Measurements from ENCODE around the gene PRELID3B. TPM values are rescaled to one million over a fixed set of nuclear protein-coding genes. Genes with fewer than 3 reads are reported as not detected.

PRELID3B gene
- total RNA-seq, 1 experiment from 2014 or later = 29.5 TPM

DNA sequence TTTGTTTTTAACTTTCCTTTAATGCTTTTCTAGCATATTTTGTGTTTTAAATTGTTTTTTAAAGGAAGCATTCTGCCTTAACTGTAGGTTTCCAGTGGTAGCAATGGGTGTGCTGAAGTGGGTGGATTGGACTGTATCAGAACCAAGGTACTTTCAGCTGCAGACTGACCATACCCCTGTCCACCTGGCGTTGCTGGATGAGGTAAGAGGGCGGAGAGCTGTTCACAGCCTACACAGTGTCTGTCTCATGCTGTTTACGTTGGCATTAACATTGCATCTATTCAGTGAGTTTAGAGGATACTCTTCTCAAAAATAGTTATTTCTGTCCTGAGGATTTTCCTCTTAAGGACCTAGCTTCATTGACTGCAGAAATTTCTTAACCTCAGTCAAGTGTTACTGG is 49.7 kb downstream of the PRELID3B start:
- H3K27me3 ChIP-seq (ENCODE audit: control insufficient read depth, insufficient read depth, low read length) = no peaks in the 10 kb centered on the region
- peaks cover 52% of the 10 kb centered on the region for H3K36me3 ChIP-seq (replicated peaks; ENCODE audit: control insufficient read depth, insufficient read depth, low read length)
- no peak overlapping the region for H3K4me3 ChIP-seq (ENCODE audit: insufficient read depth, low read depth, low read length)
- DNase-seq = no peak

DNA sequence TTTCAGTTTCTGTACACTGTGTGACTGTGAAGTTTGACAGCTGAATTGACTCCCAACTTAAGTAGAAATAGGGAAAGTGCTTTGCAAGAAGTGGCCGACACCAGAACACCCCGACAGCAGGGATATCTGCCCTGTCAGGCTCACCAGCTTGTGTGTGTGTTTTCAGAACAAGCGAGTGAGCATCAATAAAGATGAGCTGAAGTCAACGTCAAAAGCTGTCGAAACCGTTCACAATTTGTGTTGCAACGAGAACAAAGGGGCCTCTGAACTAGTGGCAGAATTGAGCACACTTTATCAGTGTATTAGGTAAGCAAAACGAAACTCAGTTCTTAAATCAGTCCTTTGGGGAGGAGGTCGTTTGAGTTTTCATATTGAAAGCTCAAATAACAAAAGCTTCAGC is 50.9 kb downstream of the PRELID3B start:
- no peak for DNase-seq
- no peaks in the 10 kb centered on the region for H3K27me3 ChIP-seq (ENCODE audit: control insufficient read depth, insufficient read depth, low read length)
- H3K4me3 ChIP-seq (ENCODE audit: insufficient read depth, low read depth, low read length) = no peak overlapping the region
- peaks cover 60% of the 10 kb centered on the region for H3K36me3 ChIP-seq (replicated peaks; ENCODE audit: control insufficient read depth, insufficient read depth, low read length)

DNA sequence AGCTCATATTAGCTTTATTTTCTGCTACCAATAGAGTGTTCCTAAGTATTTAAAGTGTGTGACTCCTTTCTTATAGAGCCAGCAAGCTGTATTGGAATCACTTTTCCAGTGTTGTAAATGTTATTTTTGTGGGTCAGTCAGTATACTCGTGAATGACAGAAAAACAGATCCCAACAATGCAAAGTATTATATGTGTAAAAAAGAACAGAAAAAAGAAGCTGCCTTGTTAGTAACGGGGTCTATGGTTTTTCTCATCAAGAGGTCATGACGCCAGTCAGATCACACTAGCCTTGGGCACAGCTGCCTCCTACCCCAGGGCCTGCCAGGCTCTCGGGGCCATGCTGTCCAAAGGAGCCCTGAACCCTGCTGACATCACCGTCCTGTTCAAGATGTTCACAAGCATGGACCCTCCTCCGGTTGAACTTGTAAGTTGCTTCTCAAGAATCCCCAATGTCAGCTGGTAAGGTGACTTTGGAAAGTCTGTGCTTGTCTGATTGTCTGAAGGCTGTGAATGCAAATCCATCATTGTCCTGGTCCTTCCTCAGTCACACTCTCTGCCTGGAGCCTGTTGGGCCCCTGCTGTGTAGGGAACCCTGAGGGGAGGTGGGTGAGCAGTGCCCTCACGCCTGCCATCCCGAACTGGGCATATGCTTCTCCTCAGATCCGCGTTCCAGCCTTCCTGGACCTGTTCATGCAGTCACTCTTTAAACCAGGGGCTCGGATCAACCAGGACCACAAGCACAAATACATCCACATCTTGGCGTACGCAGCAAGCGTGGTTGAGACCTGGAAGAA is 51.7 kb downstream of the PRELID3B start:
- no peak for DNase-seq
- Histone ChIP-seq H3K27me3 (ENCODE audit: control insufficient read depth, insufficient read depth, low read length) (no peaks in the 10 kb centered on the region), H3K4me3 (ENCODE audit: insufficient read depth, low read depth, low read length) (no peak overlapping the region), H3K36me3 (replicated peaks; ENCODE audit: control insufficient read depth, insufficient read depth, low read length) (peaks cover 66% of the 10 kb centered on the region)

DNA sequence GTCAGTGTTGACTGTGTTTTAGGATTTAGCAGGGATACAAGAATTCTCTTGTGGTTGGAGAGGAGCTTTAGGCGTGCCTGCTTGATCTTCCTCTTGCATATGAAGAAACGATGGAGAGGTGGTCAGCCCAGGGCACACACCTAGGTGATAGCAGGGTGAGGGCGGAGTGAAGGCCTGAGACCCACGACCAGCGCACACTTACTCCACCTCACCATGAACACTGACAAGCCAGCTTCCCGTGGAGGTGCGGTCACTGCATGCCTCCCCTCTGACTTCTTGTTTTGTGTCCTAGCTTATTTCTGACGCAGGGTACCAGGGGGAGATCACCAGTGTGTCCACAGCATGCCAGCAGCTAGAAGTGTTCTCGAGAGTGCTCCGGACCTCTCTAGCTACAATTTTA is 53.4 kb downstream of the PRELID3B start:
- peaks cover 55% of the 10 kb centered on the region for H3K36me3 ChIP-seq (replicated peaks; ENCODE audit: control insufficient read depth, insufficient read depth, low read length)
- DNase-seq = no peak
- H3K27me3 ChIP-seq (ENCODE audit: control insufficient read depth, insufficient read depth, low read length) = no peaks in the 10 kb centered on the region
- no peak overlapping the region for H3K4me3 ChIP-seq (ENCODE audit: insufficient read depth, low read depth, low read length)

DNA sequence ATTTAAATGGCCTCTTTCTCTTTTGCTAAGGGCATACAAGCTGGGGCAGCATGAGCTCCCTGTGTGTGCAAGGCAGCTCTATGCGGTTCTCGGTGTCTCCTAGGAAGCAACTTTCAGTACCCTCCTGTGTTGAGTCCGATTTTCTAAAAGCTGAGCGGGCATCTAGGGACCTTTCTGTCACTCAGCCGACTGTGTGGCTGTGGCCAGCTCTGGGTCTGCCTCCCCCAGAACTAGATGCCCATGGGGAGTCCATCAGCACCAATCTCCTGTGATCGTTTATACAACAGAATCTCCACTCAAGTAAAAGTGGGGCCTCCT is 54.1 kb downstream of the PRELID3B start:
- Histone ChIP-seq H3K36me3 (replicated peaks; ENCODE audit: control insufficient read depth, insufficient read depth, low read length) (peaks cover 52% of the 10 kb centered on the region), H3K27me3 (ENCODE audit: control insufficient read depth, insufficient read depth, low read length) (no peaks in the 10 kb centered on the region), H3K4me3 (ENCODE audit: insufficient read depth, low read depth, low read length) (no peak overlapping the region)
- no peak for DNase-seq

DNA sequence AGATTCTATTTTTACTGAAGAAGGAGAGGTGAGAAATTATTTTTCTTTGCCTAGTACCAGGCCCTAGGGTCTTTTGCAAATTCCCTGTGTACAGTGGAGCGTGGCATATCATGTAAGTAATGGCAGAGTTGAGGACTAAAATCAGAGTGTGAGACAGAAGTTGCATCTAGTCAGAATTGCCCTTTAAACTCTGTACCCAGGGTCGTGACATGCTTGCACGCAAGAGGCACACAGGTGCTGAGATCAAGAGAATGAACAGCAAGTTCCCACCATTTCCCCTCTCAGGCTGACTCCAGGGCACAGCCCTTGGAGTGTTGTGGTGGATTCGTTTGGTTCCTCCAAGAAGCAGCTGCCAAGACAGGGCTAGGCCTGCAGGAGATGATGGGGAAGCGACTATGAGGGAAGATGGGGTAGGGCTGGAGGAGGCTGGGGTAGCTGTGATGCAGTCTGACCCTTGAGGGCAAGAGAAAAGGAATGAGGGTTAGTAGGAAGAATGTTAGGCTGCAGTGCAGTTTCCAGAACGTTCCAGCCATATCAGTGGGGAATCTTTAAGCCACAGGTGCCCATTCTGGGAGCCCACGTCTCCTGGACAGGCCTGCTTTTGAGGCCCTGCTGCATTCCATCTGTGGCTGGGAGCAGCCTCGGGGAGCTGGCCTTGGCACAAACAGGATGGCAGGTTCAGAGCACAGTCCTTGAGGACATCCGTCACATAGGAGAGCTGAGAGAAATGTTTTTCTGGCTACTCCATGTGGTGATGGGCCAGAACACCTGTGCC is 54.6 kb downstream of the PRELID3B start:
- DNase-seq = no peak
- Histone ChIP-seq H3K36me3 (replicated peaks; ENCODE audit: control insufficient read depth, insufficient read depth, low read length) (peaks cover 47% of the 10 kb centered on the region), H3K4me3 (ENCODE audit: insufficient read depth, low read depth, low read length) (no peak overlapping the region), H3K27me3 (ENCODE audit: control insufficient read depth, insufficient read depth, low read length) (no peaks in the 10 kb centered on the region)

DNA sequence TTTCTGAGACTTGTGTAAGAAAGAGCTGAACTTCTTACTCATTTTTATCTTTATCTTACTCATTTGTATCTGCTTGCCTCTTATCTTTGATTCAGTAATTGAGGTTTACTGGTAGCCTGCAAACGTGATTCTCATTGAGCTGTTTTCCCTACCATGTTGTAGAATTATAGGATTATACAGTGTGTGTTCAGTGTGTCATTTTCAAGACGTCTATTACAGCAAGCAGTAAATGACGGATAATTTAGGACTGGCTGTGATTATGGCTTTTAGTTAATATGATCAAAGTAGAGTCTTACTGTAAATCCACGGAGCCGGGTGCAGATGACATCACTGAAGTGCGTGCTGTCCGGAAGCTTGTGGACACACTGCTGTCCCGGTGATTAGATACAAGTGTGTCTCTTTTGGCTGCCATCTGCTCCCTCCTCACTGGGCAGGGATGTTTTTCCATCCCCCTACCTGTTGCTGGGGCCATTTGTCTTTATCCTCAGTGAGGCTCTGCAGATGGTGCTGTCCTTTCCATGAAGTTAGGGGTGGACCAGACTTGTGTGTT is 55.5 kb downstream of the PRELID3B start:
- Histone ChIP-seq H3K27me3 (ENCODE audit: control insufficient read depth, insufficient read depth, low read length) (no peaks in the 10 kb centered on the region), H3K36me3 (replicated peaks; ENCODE audit: control insufficient read depth, insufficient read depth, low read length) (peaks cover 40% of the 10 kb centered on the region), H3K4me3 (ENCODE audit: insufficient read depth, low read depth, low read length) (no peak overlapping the region)
- no peak for DNase-seq

DNA sequence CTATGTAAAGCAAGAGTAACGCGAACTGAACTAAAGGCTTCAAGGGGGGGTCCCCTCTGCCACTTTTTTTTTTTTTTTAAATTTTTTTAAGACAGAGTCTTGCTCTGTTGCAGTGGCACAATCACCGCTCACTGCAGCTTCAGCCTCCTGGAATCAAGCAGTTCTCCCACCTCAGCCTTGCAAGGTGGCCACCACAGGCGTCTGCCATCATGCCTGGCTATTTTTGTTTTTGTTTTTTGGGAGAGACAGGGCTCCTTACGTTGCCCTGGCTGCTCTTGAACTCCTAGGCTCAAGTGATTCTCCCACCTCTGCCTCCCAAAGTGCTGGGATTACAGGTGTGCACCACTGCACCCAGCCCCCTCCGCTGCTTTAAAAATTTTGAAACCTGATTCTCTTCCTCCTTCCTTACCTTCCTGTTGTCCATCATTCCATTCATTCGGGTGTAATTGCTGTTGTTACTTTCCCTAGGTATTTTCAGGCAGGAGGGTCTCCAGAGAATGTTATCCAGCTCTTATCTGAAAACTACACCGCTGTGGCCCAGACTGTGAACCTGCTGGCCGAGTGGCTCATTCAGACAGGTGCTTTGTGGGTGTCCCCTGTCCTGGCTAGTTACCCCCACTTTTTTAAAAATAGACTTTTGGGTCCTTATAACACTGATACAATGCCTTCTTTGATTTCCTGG is 56.2 kb downstream of the PRELID3B start:
- Histone ChIP-seq H3K36me3 (replicated peaks; ENCODE audit: control insufficient read depth, insufficient read depth, low read length) (peaks cover 36% of the 10 kb centered on the region), H3K4me3 (ENCODE audit: insufficient read depth, low read depth, low read length) (no peak overlapping the region), H3K27me3 (ENCODE audit: control insufficient read depth, insufficient read depth, low read length) (no peaks in the 10 kb centered on the region)
- no peak for DNase-seq

DNA sequence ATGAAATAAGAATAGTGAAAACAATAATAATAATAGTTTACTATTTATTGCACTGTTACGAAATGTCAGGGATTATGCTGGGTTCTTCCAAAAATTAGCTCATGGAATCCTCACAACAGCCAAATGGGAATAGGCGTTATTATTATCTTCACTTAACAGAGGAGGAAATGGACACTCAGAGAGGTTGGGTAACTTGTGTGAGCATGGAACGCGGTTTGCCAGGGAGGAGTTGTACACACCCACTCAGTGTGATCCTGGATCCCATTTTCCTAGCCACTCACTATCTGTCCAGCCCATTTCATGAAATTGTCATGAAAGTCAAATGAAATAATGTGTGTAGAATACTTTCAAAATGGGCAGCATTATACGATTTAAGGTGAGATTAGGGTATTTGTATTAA is 56.9 kb downstream of the PRELID3B start:
- Histone ChIP-seq H3K36me3 (replicated peaks; ENCODE audit: control insufficient read depth, insufficient read depth, low read length) (peaks cover 28% of the 10 kb centered on the region), H3K27me3 (ENCODE audit: control insufficient read depth, insufficient read depth, low read length) (no peaks in the 10 kb centered on the region), H3K4me3 (ENCODE audit: insufficient read depth, low read depth, low read length) (no peak overlapping the region)
- DNase-seq = no peak

DNA sequence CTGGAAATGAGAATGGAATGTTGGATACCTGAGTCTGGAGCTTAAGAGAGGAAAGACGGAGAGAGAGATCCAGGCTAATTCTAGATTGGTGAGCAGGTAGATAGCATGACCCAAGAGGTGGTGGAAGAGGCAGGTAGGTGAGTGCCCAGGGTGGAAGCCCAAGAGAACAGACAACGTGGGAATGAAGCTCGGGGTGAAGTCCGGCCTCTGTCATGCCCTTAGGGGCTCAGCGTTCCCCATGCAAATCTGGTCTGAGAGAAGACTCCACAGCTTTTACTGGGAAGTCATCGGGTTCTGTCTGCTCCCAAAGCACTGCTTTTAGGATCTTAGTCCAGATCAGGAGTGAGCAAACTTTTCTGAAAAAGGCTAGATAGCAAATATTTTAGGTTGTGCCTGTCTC is 57.9 kb downstream of the PRELID3B start:
- no peak for DNase-seq
- H3K4me3 ChIP-seq (ENCODE audit: insufficient read depth, low read depth, low read length) = no peak overlapping the region
- H3K27me3 ChIP-seq (ENCODE audit: control insufficient read depth, insufficient read depth, low read length) = no peaks in the 10 kb centered on the region
- peaks cover 26% of the 10 kb centered on the region for H3K36me3 ChIP-seq (replicated peaks; ENCODE audit: control insufficient read depth, insufficient read depth, low read length)

Other genes with a start within 250 kb of the PRELID3B start
- gene GNAS-AS1, start 191.9 kb downstream of the PRELID3B start, total RNA-seq (2014; rRNA removed; shearing (Covaris generic)) = 0.24 and 0.26 TPM in 2 replicates
- gene GNAS, start 190.1 kb downstream of the PRELID3B start, total RNA-seq (2014; rRNA removed; shearing (Covaris generic)) = 683 and 685 TPM in 2 replicates
- 36.8 and 39.8 TPM in 2 replicates for gene NELFCD, start 61.5 kb downstream of the PRELID3B start, total RNA-seq (2014; rRNA removed; shearing (Covaris generic))
- gene CTSZ, start 35.5 kb downstream of the PRELID3B start, total RNA-seq (2014; rRNA removed; shearing (Covaris generic)) = 12.9 and 19.7 TPM in 2 replicates
- not detected in 2 replicates for gene TUBB1, start 23.4 kb downstream of the PRELID3B start, total RNA-seq (2014; rRNA removed; shearing (Covaris generic))
- gene ATP5F1E, start 10.5 kb downstream of the PRELID3B start, total RNA-seq (2014; rRNA removed; shearing (Covaris generic)) = 14.3 and 16.4 TPM in 2 replicates
- gene ZNF831, start 121.0 kb upstream of the PRELID3B start, total RNA-seq (2014; rRNA removed; shearing (Covaris generic)) = not detected in 2 replicates

Data from H7 (cell line).